Activated gamma-delta T cell treated with Interleukin-2 at 50 U/mL for 16 hours (primary cell): ENCODE measurements around the gene STX12.
"Not testable (repeated sequence)": the region's sequence is repeated elsewhere in the genome, so short reads cannot be mapped to it uniquely, and the experiment has no call there.

Experiments
- DNase-seq: peaks from one replicate; pipeline ENCODE4 v3.0.0-alpha.2; 2020

Gene STX12

DNA sequence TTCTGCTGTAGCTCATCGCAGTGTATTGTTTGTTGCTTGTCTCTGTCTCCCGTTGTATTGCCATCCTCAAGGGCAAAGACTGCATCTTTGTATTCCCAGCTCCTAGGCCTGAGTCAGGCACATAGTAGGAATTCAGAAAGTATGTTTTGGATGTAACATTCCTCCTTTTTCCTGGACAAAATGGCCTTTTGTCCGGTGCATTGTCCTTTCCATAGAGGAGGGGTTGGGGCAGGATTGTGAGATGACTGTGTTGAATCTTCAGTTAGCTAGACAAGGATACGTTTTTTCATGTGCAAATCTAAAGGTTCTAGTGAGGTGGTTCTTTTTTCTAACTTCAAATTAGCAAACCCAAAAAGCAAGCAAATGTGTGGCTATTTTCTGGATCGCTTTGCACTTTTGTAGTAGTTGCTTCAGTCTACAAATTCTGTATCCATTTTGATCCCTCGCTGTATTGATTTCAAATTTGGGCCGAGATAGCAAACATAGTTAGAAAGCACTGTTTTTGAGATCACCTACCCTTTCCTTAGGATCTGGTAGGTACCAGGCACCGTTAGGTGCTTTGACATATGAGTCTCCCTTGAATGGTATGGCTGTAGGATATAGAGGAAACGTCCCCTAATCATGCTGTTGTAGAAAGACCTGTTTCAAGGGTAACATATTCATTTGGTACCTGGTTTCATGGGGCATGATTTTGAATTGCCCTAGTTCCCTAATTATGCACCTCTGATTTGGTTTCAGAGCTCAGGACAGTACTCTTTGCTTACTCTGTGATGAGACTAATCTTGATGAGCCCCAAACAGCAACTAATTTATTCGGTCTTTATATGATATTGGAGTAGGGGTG is 58.8 kb downstream of the STX12 start:
- no peak for DNase-seq

DNA sequence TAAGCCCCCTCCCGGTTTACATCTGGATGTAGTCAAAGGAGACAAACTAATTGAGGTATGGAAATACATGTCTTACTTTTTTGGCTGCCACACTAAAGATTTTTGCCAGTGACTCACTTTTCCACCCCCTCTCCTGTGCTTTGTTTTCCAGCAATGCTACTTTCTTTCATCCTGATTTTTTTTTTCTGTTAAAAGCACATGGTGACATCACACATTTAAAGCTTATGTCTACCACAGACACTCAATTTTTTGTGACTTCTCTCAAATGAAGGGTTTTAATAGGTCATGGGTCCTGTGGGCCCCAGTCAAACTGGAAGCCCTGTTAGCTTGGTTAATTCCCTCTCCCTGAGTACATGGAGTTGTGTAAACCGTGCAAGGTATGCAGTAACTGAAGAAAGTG is 59.7 kb downstream of the STX12 start:
- DNase-seq: no peak

DNA sequence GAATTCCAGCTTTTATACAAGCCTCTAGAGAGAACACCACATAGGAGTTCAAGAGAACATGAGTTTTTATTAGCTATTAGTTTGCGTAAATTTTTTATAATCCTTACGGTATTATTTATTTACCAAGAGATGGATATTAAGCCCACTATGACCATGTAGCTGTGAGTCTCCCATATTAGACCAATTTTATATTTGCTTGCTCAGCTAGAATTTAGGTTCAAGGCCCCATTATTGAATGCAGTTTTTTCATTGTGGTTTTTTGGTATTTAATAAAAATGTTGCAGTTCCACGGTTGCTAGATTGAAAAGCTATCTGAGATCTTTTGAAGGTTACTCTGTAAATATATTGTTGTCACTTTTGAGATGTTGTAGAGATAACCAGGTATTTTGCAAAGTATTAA is 60.5 kb downstream of the STX12 start:
- DNase-seq: no peak

DNA sequence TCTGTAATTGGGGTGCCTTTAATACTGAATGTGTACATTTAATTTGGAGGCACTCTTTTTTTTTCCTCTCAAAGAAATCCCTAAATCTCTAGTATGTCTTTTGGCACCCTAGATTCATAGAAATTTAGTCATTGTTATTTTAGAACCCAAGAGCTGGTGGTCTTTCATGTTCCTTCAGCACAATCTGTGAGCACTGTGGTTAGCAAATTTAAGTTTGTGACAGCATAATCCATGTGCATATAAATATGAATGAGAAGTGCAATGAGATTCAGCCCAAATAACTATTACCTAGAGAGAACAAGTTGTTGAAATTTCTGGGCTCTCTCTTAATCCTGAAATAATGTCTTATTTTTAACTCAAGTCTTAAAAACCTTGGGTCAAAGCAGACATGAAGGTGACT is 62.0 kb downstream of the STX12 start:
- no peak for DNase-seq

DNA sequence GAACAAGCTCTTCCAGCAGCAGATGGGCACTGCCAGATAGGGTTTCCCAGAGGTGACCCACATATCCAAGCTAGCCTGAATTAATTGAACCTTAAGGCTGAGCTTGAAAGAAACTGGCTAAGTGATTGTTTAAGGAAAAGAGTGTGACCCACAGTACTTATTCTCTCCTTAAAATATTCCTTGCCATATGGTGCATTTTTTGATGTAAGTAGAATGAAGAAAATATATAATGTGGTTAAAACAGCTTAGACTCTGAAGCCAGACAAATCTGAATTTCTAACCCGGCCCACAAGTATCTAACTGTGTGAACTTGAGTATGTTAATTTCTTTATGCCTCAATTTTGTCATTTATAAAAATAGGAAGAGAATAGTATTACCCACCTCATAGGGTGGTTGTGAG is 62.5 kb downstream of the STX12 start:
- DNase-seq: no peak

DNA sequence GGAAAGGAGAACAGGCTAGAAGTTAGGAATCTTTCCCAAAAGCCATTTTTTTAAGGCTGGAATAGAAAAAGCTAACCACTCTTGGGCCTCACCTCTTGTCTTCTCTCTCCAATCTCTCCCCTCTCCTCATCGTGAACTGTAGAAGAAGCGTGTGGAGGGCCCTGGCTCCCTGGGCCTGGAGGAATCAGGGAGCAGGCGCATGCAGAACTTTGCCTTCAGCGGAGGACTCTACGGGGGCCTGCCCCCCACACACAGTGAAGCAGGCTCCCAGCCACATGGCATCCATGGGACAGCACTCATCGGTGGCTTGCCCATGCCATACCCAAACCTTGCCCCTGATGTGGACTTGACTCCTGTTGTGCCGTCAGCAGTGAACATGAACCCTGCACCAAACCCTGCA is 76.9 kb downstream of the STX12 start:
- no peak for DNase-seq

DNA sequence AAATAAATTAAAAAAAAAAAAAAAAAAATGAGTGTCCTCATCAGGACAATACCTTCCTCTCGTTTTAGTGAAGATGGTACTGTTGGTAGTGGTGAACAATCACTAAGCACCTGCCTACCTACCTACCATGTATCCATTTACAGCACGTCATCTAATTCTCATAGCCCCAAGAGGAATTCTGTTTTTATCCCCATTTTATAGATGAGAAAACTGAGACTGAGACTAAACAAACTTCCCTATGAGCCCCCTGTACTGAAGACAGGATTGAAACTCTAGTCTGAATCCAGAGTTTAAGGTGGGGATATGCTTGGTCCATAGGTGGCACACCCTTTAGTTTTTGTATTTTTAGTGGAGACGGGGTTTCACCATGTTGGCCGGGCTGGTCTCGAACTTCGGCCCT is 82.1 kb downstream of the STX12 start:
- DNase-seq: no peak

DNA sequence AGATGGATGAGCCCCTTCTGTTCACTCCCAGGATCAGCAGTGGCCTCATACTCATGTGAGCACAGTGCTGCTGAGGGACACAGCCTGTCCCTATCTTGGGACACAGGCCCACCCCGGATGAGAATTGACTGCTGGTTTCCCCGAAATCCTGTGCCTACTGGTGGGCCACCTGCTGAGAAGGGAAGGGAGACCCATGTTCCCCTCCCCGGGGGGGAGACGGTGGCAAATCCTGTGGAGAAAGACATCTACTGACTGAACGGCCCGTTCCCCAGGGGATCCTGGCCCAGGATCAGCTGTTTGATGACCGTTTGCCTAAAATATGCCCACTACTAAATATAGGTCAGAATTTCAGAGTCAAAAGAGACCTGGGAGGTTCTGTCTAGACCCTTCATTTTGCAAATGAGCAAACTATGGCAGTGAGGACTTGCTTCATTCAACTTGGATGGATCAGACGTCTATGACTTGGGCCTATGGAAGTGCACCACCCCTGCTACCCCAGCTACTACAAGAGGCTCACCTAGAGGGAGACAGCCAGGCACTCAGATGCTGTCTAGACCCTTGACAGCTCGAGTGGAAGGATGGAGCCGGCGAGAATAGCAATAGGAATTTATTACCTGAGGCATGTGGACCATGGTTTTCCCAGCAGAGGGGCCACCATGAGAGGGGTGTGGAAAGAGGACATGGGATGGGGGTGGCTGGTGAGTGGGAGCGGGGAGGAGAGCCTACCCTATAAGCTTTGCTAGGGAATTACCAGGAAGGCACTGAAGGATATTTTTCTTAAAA is 83.7 kb downstream of the STX12 start:
- DNase-seq: no peak

DNA sequence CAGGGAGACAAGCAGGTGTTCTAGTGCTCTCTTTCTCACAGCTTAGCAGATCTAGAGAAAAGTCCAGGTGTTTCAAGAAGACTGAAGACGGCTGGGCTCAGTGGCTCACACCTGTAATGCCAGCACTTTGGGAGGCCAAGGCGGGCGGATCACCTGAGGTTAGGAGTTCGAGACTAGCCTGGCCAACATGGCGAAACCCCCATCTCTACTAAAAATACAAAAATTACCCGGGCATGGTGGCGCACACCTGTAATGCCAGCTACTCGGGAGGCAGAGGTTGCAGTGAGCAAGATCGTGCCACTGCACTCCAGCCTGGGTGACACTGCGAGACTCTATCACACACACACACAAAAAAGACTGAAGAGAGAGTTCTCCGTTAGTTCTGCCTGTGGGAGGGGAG is 84.5 kb downstream of the STX12 start:
- not testable (repeated sequence) for DNase-seq

DNA sequence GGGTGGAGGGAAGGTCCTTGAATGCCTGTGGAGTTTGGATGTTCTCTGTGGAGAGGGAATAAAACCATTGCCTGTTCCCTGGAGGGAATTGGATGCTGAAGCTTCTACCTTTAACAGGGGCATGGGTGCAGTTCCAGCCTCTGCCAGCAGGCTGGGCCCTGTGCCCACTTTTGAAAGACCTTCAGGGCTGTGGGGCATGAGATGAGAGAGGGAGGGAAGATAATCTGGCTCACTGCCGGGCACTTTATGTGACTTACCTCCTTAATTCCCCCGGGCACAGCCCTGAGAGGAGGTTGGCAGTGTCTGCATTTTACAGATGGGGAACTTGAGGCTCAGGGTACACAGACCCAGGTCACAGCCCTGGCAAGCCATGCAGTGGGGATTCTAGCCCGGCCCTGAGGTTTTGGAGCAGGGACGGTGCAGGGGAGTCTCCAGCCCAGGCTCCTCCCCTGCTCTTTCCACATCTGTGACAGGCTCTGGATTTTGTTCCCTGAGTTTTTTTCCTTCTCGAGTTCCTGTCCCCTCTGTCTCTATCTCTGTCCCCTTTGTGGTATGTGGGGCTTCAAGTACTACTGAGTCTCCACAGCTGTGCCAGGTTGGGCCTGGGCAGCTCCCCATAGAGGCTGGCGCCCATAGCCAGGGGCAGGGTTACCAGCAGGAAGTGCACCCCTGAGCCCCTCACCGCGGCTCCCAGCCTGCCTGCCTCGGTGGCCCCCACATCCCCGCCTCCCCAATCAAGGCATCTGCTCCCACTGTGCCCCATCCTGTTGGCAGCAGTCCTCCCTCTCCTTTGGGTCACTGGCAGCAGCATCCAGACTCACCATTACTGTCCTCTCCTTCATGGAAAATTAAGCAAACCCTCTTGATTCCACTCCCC is 85.3 kb downstream of the STX12 start:
- DNase-seq: peak; percentile 85

DNA sequence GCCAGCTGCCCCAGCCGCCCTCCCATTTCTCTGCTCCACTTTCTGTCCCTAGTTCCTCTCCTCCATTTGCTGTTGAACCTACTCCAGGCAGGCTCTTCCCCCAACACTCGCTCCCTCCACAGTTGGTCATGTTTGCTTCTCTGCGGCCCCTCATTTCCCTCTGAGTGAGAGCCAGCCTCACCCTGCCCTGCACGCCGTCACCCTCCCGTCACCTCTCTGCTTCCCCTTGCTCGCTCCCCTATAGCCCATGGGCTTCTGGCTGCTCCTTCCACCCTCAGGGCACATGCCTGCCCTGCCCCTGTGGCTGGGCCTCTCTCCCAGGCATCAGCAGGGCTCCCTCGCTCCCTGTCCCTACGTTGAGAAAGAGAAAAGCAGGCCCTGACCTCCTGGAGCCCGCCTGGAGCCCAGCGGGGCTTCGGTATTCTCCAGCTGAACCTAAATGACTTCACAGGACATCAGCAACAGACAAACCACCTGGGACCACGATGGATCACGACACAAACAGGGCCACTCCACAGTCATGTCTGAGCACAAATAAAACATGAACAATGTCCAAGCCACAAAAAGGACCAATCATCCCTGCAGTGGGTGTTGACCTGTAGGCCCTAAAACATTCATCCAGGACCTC is 86.0 kb downstream of the STX12 start:
- DNase-seq: no peak

DNA sequence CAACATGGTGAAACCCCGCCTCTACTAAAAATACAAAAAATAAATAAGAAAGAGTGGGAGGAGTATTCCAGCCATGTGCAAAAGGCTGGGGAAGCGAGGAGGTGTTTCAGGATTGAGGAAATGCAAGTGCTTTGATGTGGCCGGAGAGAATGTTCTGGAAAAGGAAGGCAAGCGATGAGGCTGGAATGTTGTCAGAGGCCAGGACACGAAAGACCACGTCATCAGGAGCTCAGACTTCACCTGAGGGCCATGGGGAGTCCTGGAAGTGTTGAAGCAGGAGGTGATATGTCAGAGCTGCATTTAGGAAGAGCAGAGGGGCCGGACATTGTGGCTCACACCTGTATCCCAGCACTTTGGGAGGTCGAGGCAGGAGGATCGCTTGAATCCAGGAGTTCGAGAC is 88.4 kb downstream of the STX12 start:
- no peak for DNase-seq

DNA sequence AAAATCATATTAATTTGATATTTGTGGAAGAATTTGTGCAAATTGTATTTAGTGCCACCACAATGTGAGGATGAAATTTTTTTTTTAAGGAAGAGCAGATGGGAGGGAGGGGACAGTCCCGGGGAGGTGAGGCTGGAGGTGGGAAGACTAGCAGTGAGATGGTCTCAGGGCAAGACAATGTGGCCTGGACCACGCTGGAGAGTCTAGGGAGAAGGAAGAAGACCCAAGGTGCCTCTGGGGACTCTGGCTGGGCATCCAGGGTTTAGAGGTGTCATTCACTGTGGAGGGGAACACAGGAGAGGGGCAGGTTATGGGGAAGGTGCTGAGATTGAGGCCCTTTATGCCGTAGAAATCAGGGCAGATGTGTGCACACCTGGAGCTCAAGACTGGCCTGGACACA is 89.0 kb downstream of the STX12 start:
- DNase-seq: no peak

DNA sequence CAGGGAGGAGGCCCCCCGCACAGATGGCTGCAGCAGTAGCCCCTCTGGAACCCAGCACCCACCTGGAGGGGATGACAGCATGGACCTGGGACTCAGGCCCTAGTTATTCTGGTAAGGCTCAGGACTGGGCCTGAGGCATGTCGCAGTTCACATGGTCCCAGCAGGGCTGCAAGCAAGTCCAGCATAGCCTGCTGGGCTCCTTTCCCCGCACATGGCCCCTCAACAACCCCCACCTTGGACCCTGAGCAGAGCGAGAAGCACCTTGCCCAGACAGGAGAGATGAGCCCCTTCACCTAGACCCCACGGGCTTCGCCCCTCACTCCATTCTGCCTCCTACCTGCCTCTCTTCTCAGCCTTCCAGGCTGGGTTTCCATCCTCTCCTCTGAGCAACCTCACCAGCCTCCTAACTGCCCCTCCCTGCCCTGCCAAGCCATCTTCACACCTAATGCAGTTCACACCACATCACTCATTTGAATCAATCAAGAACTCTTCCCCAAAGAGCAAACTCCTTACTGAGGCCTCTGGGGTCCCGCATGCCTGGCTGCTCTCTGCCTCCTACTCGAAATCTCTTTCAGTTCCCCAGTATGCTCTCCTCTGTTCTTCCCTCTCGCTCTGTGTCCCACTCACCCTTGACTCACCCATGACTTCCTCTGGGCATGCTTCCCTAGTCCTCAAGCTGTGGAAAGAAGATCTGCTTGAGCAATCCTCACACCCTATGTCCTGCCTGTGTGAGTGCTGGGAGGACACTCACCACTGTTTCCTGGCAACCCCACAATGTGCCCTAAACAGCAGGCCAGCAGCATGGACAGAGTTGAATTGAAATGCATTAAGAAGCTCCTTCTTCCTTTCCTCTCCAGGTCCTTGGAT is 89.9 kb downstream of the STX12 start:
- DNase-seq: no peak

DNA sequence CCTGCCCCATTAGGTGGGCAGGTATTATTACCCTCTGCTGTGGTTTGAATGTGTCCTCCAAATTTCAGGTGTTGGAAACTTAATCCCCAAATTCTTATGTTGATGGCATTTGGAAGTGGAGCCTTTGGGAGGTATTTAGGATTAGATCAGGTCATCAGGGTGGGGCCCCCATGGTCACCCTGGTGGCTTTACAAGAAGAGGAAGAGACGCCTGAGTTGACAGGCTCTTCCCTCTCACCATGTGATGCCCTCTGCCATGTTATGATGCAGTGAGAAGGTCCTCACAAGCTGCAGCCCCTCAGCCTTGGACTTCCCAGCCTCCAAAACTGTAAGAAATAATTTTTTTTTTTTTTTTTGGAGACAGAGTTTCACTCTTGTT is 90.5 kb downstream of the STX12 start:
- no peak for DNase-seq

DNA sequence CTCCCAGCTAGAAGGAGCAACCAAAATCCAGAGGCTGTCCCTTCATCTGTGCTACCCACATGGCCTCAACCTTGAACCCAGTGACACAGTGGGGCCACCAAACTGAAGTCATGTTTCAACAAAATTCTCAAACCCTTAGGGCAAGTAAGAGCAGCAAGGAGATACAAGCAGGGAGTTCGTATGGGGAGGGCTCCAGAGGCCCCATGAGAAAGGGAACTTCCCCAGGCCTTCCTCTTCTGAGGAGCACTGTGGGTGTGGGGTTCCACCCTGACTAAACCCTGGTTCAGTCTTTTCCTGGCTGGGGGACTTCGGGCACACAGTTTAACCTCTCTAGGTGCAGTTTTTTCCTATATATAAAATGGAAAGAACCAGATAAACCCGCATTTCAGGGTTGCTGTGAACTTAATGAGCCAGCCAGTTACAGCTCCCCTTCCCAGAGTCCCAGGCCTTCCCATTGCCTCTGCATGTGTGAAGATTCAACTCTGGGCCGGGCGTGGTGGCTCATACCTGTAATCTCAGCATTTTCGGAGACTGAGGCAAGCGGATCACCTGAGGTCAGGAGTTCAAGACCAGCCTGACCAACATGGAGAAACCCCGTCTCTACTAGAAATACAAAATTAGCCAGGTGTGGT is 91.4 kb downstream of the STX12 start:
- DNase-seq: no peak

DNA sequence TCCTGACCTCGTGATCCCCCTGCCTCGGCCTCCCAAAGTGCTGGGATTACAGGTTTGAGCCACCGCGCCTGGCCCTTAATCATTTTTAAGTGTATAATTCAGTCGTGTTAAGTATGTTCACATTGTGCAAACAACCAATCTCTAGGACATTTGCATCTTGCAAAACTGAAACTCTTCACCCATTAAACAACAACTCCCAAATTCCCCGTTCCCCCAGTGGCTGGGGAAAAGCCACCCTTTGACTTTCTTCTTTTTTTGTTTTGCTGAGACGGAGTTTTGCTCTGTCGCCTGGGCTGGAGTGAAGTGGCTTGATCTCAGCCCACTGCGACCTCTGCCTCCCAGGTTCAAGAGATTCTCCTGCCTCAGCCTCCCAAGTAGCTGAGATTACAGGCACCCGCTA is 92.8 kb downstream of the STX12 start:
- DNase-seq: no peak

DNA sequence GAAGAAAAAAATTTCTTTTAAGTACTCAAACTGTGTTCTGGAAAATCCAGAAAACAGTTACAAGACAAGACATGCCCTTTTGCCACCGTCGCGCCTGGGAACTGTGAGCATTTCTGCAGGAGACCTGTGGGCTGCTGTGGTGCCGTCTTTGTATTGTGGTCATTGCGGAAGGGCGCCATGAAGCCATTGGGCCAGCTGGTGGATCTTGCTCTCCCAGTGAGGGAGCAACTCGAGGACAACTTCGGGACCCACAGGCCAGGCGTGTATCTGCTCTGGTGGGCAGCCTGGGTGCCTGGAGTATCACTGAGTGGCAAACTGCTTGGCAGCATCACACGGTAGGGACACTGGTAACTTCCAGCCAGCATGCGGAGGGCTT is 95.5 kb downstream of the STX12 start:
- no peak for DNase-seq

DNA sequence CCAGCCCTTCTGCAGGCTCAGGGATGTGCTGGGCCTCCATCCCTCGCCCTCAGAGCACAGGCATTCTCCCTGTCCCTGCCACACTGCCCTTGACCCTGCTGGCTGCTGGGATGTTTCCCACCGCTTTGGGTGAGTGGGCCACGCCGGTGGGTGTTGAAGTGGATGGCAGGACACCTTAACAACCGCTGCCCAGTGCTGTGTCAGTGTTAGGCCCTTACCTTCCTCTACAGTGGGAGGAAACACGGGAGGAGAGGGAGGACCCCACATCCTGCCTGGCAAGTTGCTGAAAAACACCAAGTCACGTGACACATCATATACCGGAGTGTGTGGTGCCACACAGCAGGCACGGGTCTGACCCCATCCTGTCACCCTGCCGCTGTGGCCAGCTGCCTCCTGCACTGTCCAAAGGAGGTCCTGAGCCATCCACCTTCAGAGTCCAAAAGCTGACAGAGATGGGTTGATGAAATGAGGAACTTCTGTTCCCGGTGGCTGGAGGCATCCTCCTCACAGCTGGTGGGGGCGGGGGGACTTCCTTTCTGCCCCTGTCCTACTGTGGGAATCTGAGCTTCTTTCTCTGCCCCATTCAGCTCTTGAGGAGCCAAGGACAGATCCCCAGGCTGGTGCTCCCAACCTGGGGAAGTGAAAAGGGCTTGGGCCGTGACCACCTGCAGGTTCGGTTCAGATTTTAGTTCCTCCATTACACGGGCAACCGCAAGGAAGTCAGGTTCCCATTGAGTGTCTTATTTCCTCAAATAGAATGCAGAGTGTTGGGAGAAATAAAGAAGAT is 96.1 kb downstream of the STX12 start:
- peak; percentile 75 for DNase-seq

DNA sequence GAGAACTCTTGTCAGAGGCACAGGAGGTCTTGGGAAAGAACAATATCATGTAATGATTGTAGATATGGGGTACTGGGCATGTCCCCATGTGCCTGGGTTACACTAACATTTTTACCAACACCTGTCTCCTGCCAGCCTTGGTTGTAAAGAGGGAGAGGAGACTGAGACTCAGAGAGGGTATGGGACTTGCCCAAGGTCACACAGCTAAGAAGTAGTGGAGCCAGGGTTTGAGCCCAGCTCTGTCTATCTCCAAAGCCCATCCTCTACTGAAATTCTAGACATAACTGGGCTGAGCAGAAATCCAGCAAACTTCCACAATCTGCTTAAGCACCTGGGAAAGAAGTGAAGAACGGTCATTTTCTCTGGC is 96.7 kb downstream of the STX12 start:
- no peak for DNase-seq

DNA sequence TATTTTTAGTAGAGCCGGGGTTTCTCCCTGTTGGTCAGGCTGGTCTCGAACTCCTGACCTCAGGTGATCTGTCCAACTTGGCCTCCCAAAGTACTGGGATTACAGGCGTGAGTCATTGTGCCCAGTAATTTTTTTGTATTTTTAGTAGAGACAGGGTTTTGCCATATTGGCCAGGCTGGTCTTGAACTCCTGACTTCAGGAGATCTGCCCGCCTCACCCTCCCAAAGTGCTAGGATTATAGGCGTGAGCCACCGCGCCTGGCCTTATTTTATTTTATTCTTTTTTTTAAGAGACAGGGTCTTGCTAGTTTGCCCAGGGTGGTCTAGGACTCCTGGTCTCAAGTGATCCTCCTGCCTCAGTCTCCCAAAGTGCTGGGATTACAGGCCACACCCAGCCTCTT is 98.1 kb downstream of the STX12 start:
- DNase-seq: not testable (repeated sequence)
